HG02610 (cell line): ENCODE results near the gene SERINC5.
A peak's percentile ranks its signal among the peaks of the same experiment; 100 is the strongest.
"Not testable (repeated sequence)": the region's sequence is repeated elsewhere in the genome, so short reads cannot be mapped to it uniquely, and the experiment has no call there.

Source experiments
- ATAC-seq: cut with Tn5 transposase; IDR thresholded peaks from one replicate; pipeline ENCODE4 v1.9.1; 2021; ENCODE audit warnings: mild to moderate bottlenecking, moderate library complexity; ENCODE audit not compliant: unreplicated experiment

SERINC5 gene

GRCh38 chr5:80143491-80143890, 112.4 kb downstream of the SERINC5 start:
- no peak for ATAC-seq

- no peak for ATAC-seq
Measured at GRCh38 chr5:80142996-80143395, 112.9 kb downstream of the SERINC5 start.

- ATAC-seq = no peak
Measured at GRCh38 chr5:80141681-80142080, 114.2 kb downstream of the SERINC5 start.

GRCh38 chr5:80141147-80141671, 114.6 kb downstream of the SERINC5 start:
- no peak for ATAC-seq

GRCh38 chr5:80140496-80140895, 115.4 kb downstream of the SERINC5 start:
- no peak for ATAC-seq

- ATAC-seq = no peak
Measured at GRCh38 chr5:80139466-80139972, 116.3 kb downstream of the SERINC5 start.

GRCh38 chr5:80138486-80138885, 117.4 kb downstream of the SERINC5 start:
- ATAC-seq = no peak

- not testable (repeated sequence) for ATAC-seq
Measured at GRCh38 chr5:80136798-80137197, 119.0 kb downstream of the SERINC5 start.

GRCh38 chr5:80134876-80135275, 121.0 kb downstream of the SERINC5 start:
- ATAC-seq = no peak

- ATAC-seq = no peak
Measured at GRCh38 chr5:80129146-80129545, 126.7 kb downstream of the SERINC5 start.

- ATAC-seq = no peak
Measured at GRCh38 chr5:80128141-80128540, 127.7 kb downstream of the SERINC5 start.

- peak; percentile 41 for ATAC-seq
Measured at GRCh38 chr5:80127116-80127552, 128.7 kb downstream of the SERINC5 start.

GRCh38 chr5:80125962-80126480, 129.8 kb downstream of the SERINC5 start:
- peak; percentile 74 for ATAC-seq

- peak; percentile 63 for ATAC-seq
Measured at GRCh38 chr5:80125022-80125961, 130.6 kb downstream of the SERINC5 start.

GRCh38 chr5:80124121-80124918, 131.5 kb downstream of the SERINC5 start:
- ATAC-seq = no peak

- ATAC-seq = no peak
Measured at GRCh38 chr5:80122579-80122978, 133.3 kb downstream of the SERINC5 start.

- ATAC-seq = no peak
Measured at GRCh38 chr5:80119372-80119771, 136.5 kb downstream of the SERINC5 start.

- no peak for ATAC-seq
Measured at GRCh38 chr5:80117446-80117845, 138.4 kb downstream of the SERINC5 start.

GRCh38 chr5:80116465-80116864, 139.4 kb downstream of the SERINC5 start:
- ATAC-seq = no peak

- no peak for ATAC-seq
Measured at GRCh38 chr5:80116000-80116399, 139.8 kb downstream of the SERINC5 start.

- no peak for ATAC-seq
Measured at GRCh38 chr5:80114860-80115259, 141.0 kb downstream of the SERINC5 start.
